Measurements from ENCODE around the gene CACNA1B.

DNA sequence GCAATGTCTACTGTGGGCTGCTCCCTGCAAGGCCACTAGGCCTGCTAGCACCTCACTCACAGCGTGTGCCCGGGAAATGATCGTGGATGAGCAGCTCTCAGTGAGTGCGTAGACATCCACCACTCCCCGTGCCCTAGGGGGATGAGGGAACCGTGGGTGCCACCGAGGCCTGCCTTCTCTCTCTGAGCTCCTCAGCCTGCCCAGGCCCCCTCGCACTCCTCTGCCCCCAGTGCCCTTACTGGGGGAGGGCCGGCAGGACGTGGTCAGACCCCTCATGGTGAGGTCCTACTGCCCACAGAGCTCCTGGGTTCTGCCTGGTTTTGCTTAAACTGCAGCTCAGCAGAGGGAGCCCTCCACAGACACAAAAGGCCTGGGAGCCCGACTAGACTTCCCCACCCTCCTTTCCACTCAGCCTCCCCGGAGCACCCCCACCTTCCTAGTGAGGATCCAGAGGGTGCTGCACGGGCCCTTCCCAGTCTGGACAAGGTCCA lies 220.0 kb downstream of the CACNA1B start:
- TF ChIP-seq, protein P1, sequence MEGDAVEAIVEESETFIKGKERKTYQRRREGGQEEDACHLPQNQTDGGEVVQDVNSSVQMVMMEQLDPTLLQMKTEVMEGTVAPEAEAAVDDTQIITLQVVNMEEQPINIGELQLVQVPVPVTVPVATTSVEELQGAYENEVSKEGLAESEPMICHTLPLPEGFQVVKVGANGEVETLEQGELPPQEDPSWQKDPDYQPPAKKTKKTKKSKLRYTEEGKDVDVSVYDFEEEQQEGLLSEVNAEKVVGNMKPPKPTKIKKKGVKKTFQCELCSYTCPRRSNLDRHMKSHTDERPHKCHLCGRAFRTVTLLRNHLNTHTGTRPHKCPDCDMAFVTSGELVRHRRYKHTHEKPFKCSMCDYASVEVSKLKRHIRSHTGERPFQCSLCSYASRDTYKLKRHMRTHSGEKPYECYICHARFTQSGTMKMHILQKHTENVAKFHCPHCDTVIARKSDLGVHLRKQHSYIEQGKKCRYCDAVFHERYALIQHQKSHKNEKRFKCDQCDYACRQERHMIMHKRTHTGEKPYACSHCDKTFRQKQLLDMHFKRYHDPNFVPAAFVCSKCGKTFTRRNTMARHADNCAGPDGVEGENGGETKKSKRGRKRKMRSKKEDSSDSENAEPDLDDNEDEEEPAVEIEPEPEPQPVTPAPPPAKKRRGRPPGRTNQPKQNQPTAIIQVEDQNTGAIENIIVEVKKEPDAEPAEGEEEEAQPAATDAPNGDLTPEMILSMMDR (IDR thresholded peaks at IDR 0.05; ENCODE audit: low read length) = no peak
- no peak for TF ChIP-seq EZH2 (optimal IDR thresholded peaks at IDR 0.05; ENCODE audit: low read depth, low read length)
